ENCODE measurements around the gene CDH13. TPM values are rescaled to one million over a fixed set of nuclear protein-coding genes. Genes with fewer than 3 reads are reported as not detected.
A peak's percentile ranks its signal among the peaks of the same experiment; 100 is the strongest.

The CDH13 gene
- total RNA-seq, 1 experiment from 2014 or later = 2.1 TPM

- Histone ChIP-seq H3K4me1 (ENCODE audit: insufficient read depth, low read length, poor library complexity, severe bottlenecking) (peaks cover 11% of the 10 kb centered on the region), H3K27ac (ENCODE audit: low read depth, low read length, poor library complexity, severe bottlenecking) (no peak overlapping the region), H3K27me3 (replicated peaks; ENCODE audit: insufficient read depth, low read depth, low read length, poor library complexity) (no peaks in the 10 kb centered on the region), H3K4me3 (ENCODE audit: low read depth, low read length, poor library complexity, severe bottlenecking) (no peak overlapping the region), H3K9me3 (ENCODE audit: low read depth, low read length, poor library complexity, severe bottlenecking) (no peaks in the 10 kb centered on the region), H3K36me3 (ENCODE audit: insufficient read depth, low read length, poor library complexity, severe bottlenecking) (no peaks in the 10 kb centered on the region)
- ChIA-PET CTCF (interaction anchor here (0.6 kb wide), 2 partner anchors 12 to 376 kb away, joined by 3 read pairs; no protein-coding TSS in a partner anchor), POLR2A (ENCODE audit: low non-redundant PET) (no interaction called here)
- TF ChIP-seq, protein P1, sequence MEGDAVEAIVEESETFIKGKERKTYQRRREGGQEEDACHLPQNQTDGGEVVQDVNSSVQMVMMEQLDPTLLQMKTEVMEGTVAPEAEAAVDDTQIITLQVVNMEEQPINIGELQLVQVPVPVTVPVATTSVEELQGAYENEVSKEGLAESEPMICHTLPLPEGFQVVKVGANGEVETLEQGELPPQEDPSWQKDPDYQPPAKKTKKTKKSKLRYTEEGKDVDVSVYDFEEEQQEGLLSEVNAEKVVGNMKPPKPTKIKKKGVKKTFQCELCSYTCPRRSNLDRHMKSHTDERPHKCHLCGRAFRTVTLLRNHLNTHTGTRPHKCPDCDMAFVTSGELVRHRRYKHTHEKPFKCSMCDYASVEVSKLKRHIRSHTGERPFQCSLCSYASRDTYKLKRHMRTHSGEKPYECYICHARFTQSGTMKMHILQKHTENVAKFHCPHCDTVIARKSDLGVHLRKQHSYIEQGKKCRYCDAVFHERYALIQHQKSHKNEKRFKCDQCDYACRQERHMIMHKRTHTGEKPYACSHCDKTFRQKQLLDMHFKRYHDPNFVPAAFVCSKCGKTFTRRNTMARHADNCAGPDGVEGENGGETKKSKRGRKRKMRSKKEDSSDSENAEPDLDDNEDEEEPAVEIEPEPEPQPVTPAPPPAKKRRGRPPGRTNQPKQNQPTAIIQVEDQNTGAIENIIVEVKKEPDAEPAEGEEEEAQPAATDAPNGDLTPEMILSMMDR (conservative IDR thresholded peaks at IDR 0.05; ENCODE audit: low read depth, low read length) = peak; percentile 93
- no peak for TF ChIP-seq EZH2 (IDR thresholded peaks at IDR 0.05; ENCODE audit: borderline replicate concordance, low read depth, low read length, poor library complexity, severe bottlenecking)
- peak; percentile 66 for DNase-seq (ENCODE audit: low spot score)
- BruUV-seq (replicated peaks) = no TSS peak
- intact Hi-C loops (cut with micrococcal nuclease; ENCODE audit: unreplicated experiment) = loop anchor here (2.0 to 10.0 kb wide), 2 partner anchors 377 to 695 kb away; no protein-coding TSS in a partner anchor
These were observed 13.0 kb downstream of the CDH13 start for GRCh38 chr16:82639666-82640336.

DNA sequence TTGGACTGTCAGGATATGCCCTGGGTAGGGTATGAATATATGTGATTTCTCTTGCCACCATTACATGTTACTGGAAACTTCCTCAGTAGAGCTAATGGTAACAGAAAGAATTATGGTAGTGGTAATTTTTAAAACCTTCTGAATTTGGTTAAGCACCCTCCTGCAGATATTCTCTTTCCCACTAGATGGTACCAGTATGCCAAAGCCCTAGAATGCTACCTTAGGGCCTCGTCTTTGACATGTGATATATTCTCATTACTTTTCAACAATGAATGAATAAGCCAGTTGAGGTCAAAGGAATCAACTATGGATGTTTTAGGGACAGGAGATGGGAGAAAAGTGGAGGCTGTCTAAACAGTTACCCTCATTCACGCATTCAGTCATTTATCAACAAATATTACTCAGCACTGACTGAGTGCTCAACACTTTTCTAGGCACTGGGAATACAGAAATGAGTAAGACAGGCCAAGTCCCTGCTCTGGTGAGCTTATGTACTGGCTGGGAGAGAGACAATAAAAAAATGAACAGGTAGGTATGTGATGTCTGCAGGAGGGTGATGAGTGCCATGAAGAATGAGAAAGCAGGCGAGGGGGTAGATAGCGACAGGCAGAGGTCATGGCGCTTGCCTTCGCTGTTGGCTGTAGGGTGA lies 14.7 kb downstream of the CDH13 start:
- TF ChIP-seq EZH2 (IDR thresholded peaks at IDR 0.05; ENCODE audit: borderline replicate concordance, low read depth, low read length, poor library complexity, severe bottlenecking) = no peak
- TF ChIP-seq, protein P1 (conservative IDR thresholded peaks at IDR 0.05; ENCODE audit: low read depth, low read length) = peak; percentile 44
- POLR2A ChIA-PET (ENCODE audit: low non-redundant PET) = no interaction called here
- intact Hi-C loops (cut with micrococcal nuclease; ENCODE audit: unreplicated experiment) = no loop called here

DNA sequence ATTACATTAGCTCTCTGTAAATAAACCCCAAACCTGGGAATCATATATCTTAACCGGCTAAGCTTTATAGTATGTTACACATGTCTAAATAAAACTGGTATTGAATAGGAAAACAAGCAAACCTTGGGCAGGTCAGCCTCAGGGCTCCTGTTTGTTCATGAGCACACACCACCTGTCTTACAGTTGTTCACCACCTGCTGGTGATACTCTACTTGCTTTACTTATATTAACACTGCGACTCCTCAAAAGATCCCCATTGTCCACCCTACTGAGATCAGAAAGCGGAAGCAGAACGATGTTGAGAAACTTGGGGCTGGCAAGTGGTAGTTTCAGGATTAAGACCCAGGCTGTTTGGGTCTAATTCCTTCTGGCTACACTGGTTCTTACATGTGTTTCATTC lies 16.4 kb downstream of the CDH13 start:
- Histone ChIP-seq H3K27me3 (replicated peaks; ENCODE audit: insufficient read depth, low read depth, low read length, poor library complexity) (no peaks in the 10 kb centered on the region), H3K36me3 (ENCODE audit: insufficient read depth, low read length, poor library complexity, severe bottlenecking) (no peaks in the 10 kb centered on the region), H3K27ac (ENCODE audit: low read depth, low read length, poor library complexity, severe bottlenecking) (no peak overlapping the region), H3K9me3 (ENCODE audit: low read depth, low read length, poor library complexity, severe bottlenecking) (no peaks in the 10 kb centered on the region), H3K4me1 (ENCODE audit: insufficient read depth, low read length, poor library complexity, severe bottlenecking) (peaks cover 9% of the 10 kb centered on the region), H3K4me3 (ENCODE audit: low read depth, low read length, poor library complexity, severe bottlenecking) (no peak overlapping the region)
- no TSS peak for BruUV-seq (replicated peaks)
- ChIA-PET POLR2A (ENCODE audit: low non-redundant PET) (no interaction called here), CTCF (no interaction called here)
- intact Hi-C loops (cut with micrococcal nuclease; ENCODE audit: unreplicated experiment) = no loop called here
- no peak for DNase-seq (ENCODE audit: low spot score)
- TF ChIP-seq, protein P1 (conservative IDR thresholded peaks at IDR 0.05; ENCODE audit: low read depth, low read length) = no peak
- TF ChIP-seq EZH2 (IDR thresholded peaks at IDR 0.05; ENCODE audit: borderline replicate concordance, low read depth, low read length, poor library complexity, severe bottlenecking) = no peak

More for the DNA sequence above, 14.7 kb downstream of the CDH13 start:
- no peaks in the 10 kb centered on the region for H3K9me3 ChIP-seq (ENCODE audit: low read depth, low read length, poor library complexity, severe bottlenecking)
- H3K27me3 ChIP-seq (replicated peaks; ENCODE audit: insufficient read depth, low read depth, low read length, poor library complexity) = no peaks in the 10 kb centered on the region
- no TSS peak for BruUV-seq (replicated peaks)
- DNase-seq (ENCODE audit: low spot score) = peak; percentile 38
- peaks cover 11% of the 10 kb centered on the region for H3K4me1 ChIP-seq (ENCODE audit: insufficient read depth, low read length, poor library complexity, severe bottlenecking)
- no peak overlapping the region for H3K27ac ChIP-seq (ENCODE audit: low read depth, low read length, poor library complexity, severe bottlenecking)
- CTCF ChIA-PET = no interaction called here
- no peaks in the 10 kb centered on the region for H3K36me3 ChIP-seq (ENCODE audit: insufficient read depth, low read length, poor library complexity, severe bottlenecking)
- H3K4me3 ChIP-seq (ENCODE audit: low read depth, low read length, poor library complexity, severe bottlenecking) = no peak overlapping the region

Data from A673 (cell line).